ENCODE measurements around the gene TNF.

Gene TNF

DNA sequence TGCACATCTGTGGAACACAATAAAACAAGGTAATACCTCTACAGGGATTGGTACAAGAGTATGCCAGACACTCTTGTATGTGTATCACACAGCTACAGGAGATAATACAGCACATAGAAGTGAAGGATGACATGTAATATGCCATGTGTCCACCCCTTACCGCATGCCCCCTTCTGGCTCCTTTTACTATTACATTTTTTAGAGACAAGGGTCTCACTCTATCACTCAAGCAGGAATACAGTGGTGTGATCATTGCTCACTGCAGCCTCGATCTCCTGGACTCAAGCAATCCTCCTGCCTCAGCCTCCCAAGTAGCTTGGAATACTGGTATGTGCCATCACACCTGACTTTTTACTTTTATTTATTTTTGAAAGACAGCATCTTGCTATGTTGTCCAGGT is 21.6 kb downstream of the TNF start:
- ATAC-seq: peak; percentile 82
- TF ChIP-seq POU6F1 (CRISPR knock-in tag; IDR thresholded peaks at IDR 0.05; ENCODE audit: borderline replicate concordance, low read depth): no peak
- no peak for TF ChIP-seq SNAI2 (CRISPR knock-in tag; IDR thresholded peaks at IDR 0.05)
- no peak for TF ChIP-seq GLIS3 (CRISPR knock-in tag; IDR thresholded peaks at IDR 0.05)
- TF ChIP-seq RARB (CRISPR knock-in tag; IDR thresholded peaks at IDR 0.05): no peak
- no peak for TF ChIP-seq ZFP30 (CRISPR knock-in tag; IDR thresholded peaks at IDR 0.05)
- no peak for TF ChIP-seq ZC3H10 (CRISPR knock-in tag; IDR thresholded peaks at IDR 0.05)
- TF ChIP-seq, protein P1, sequence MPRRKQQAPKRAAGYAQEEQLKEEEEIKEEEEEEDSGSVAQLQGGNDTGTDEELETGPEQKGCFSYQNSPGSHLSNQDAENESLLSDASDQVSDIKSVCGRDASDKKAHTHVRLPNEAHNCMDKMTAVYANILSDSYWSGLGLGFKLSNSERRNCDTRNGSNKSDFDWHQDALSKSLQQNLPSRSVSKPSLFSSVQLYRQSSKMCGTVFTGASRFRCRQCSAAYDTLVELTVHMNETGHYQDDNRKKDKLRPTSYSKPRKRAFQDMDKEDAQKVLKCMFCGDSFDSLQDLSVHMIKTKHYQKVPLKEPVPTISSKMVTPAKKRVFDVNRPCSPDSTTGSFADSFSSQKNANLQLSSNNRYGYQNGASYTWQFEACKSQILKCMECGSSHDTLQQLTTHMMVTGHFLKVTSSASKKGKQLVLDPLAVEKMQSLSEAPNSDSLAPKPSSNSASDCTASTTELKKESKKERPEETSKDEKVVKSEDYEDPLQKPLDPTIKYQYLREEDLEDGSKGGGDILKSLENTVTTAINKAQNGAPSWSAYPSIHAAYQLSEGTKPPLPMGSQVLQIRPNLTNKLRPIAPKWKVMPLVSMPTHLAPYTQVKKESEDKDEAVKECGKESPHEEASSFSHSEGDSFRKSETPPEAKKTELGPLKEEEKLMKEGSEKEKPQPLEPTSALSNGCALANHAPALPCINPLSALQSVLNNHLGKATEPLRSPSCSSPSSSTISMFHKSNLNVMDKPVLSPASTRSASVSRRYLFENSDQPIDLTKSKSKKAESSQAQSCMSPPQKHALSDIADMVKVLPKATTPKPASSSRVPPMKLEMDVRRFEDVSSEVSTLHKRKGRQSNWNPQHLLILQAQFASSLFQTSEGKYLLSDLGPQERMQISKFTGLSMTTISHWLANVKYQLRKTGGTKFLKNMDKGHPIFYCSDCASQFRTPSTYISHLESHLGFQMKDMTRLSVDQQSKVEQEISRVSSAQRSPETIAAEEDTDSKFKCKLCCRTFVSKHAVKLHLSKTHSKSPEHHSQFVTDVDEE (CRISPR knock-in tag; IDR thresholded peaks at IDR 0.05): no peak
- no peak for TF ChIP-seq OSR1 (CRISPR knock-in tag; IDR thresholded peaks at IDR 0.05)
- no peak for TF ChIP-seq ARNTL (CRISPR knock-in tag; IDR thresholded peaks at IDR 0.05; ENCODE audit: borderline replicate concordance, low read depth)
- no peak for TF ChIP-seq ZNF70 (CRISPR knock-in tag; IDR thresholded peaks at IDR 0.05)
- TF ChIP-seq ISL1 (CRISPR knock-in tag; IDR thresholded peaks at IDR 0.05): no peak
- TF ChIP-seq, protein P2, sequence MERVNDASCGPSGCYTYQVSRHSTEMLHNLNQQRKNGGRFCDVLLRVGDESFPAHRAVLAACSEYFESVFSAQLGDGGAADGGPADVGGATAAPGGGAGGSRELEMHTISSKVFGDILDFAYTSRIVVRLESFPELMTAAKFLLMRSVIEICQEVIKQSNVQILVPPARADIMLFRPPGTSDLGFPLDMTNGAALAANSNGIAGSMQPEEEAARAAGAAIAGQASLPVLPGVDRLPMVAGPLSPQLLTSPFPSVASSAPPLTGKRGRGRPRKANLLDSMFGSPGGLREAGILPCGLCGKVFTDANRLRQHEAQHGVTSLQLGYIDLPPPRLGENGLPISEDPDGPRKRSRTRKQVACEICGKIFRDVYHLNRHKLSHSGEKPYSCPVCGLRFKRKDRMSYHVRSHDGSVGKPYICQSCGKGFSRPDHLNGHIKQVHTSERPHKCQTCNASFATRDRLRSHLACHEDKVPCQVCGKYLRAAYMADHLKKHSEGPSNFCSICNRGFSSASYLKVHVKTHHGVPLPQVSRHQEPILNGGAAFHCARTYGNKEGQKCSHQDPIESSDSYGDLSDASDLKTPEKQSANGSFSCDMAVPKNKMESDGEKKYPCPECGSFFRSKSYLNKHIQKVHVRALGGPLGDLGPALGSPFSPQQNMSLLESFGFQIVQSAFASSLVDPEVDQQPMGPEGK (CRISPR knock-in tag; IDR thresholded peaks at IDR 0.05; ENCODE audit: borderline replicate concordance): no peak
- no peak for TF ChIP-seq ZNF8 (CRISPR knock-in tag; IDR thresholded peaks at IDR 0.05)
- no peak for TF ChIP-seq ESRRG (CRISPR knock-in tag; IDR thresholded peaks at IDR 0.05)
- TF ChIP-seq, protein P3, sequence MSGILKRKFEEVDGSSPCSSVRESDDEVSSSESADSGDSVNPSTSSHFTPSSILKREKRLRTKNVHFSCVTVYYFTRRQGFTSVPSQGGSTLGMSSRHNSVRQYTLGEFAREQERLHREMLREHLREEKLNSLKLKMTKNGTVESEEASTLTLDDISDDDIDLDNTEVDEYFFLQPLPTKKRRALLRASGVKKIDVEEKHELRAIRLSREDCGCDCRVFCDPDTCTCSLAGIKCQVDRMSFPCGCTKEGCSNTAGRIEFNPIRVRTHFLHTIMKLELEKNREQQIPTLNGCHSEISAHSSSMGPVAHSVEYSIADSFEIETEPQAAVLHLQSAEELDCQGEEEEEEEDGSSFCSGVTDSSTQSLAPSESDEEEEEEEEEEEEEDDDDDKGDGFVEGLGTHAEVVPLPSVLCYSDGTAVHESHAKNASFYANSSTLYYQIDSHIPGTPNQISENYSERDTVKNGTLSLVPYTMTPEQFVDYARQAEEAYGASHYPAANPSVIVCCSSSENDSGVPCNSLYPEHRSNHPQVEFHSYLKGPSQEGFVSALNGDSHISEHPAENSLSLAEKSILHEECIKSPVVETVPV (CRISPR knock-in tag; IDR thresholded peaks at IDR 0.05): no peak

GRCh38 chr6:31607317-31607716 is 32.0 kb downstream of the TNF start:
- no peak for ATAC-seq
- TF ChIP-seq ZFP3 (CRISPR knock-in tag; IDR thresholded peaks at IDR 0.05): no peak
- no peak for TF ChIP-seq RARB (CRISPR knock-in tag; IDR thresholded peaks at IDR 0.05)
- no peak for TF ChIP-seq ISL1 (CRISPR knock-in tag; IDR thresholded peaks at IDR 0.05)
- no peak for TF ChIP-seq ESRRG (CRISPR knock-in tag; IDR thresholded peaks at IDR 0.05)
- no peak for TF ChIP-seq ZNF8 (CRISPR knock-in tag; IDR thresholded peaks at IDR 0.05)
- no peak for TF ChIP-seq TCF4 (CRISPR knock-in tag; IDR thresholded peaks at IDR 0.05; ENCODE audit: borderline replicate concordance)
- TF ChIP-seq ZNF70 (CRISPR knock-in tag; IDR thresholded peaks at IDR 0.05): no peak

GRCh38 chr6:31609519-31610406 is 34.4 kb downstream of the TNF start:
- no peak for ATAC-seq
- TF ChIP-seq ZNF70 (CRISPR knock-in tag; IDR thresholded peaks at IDR 0.05) (no peak), ZFP3 (CRISPR knock-in tag; IDR thresholded peaks at IDR 0.05) (no peak), POU6F1 (CRISPR knock-in tag; IDR thresholded peaks at IDR 0.05; ENCODE audit: borderline replicate concordance, low read depth) (no peak)

DNA sequence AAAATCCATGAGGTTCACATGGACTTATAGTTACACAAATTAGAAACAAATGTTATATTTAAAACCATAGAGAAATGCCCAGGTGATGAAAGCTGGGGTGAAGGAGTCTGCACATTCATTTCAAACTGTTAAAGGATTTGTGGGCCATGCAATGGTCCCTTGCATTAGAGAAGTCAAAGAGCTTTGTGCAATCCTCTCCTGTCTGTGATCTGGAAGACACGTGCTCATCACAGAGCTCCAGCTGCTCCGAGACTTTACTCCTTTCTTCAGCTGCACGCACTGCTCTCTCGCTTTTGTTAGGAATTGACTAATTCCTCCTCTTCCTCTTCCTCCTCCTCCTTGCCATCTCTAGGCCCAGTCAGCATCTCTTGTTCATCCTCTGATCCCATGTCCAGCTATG is 35.6 kb downstream of the TNF start:
- ATAC-seq: no peak
- TF ChIP-seq OSR1 (CRISPR knock-in tag; IDR thresholded peaks at IDR 0.05) (no peak), ZFP3 (CRISPR knock-in tag; IDR thresholded peaks at IDR 0.05) (no peak), ZFP30 (CRISPR knock-in tag; IDR thresholded peaks at IDR 0.05) (no peak), RARB (CRISPR knock-in tag; IDR thresholded peaks at IDR 0.05) (no peak), ZNF565 (CRISPR knock-in tag; conservative IDR thresholded peaks at IDR 0.05; ENCODE audit: low read depth) (no peak), TCF4 (CRISPR knock-in tag; IDR thresholded peaks at IDR 0.05; ENCODE audit: borderline replicate concordance) (no peak), TOX (CRISPR knock-in tag; IDR thresholded peaks at IDR 0.05; ENCODE audit: borderline replicate concordance) (no peak), PPARA (CRISPR knock-in tag; IDR thresholded peaks at IDR 0.05; ENCODE audit: borderline replicate concordance) (no peak)
- TF ChIP-seq, protein P1 (CRISPR knock-in tag; IDR thresholded peaks at IDR 0.05): no peak
